ENCODE measurements around the gene MARCHF2.

- TF ChIP-seq CTCF (IDR thresholded peaks at IDR 0.05) (no peak), ZFX (IDR thresholded peaks at IDR 0.05; ENCODE audit: borderline replicate concordance) (no peak)
These were observed 17.5 kb upstream of the MARCHF2 start for GRCh38 chr19:8395621-8396082.
